H1 (cell line): ENCODE data around the gene TMEM238. TPM values are rescaled to one million over a fixed set of nuclear protein-coding genes. Genes with fewer than 3 reads are reported as not detected.

Experiments used
- CTCF ChIA-PET: fragments of 300-600 bp; sonication (Branson Sonifier 250); formaldehyde crosslinking; loops from one replicate; lab custom pipeline; 2021; ENCODE audit not compliant: partially characterized antibody; lab: Charles Lee
- POLR2A ChIA-PET: fragments of 300-600 bp; sonication (Branson Sonifier 250); formaldehyde crosslinking; loops from one replicate; lab custom pipeline; 2021; ENCODE audit warnings: inconsistent platforms; ENCODE audit not compliant: partially characterized antibody; lab: Charles Lee
- DNase-seq, 2 experiments: peaks; one replicate each; pipeline versions ENCODE4 v3.0.0 to v3.0.0-alpha.2; 2010 to 2022; ENCODE audit warnings: low spot score in 2 of 2, low read depth in 1 of 2, mixed read lengths in 1 of 2
- FAIRE-seq: peaks from 2 replicates; lab custom pipeline; 2011; peaks lifted over from hg19 to GRCh38; lab: Jason Lieb, UNC
- H2AFZ ChIP-seq: 2 replicates; pipeline ENCODE4 v1.8.1; 2012; ENCODE audit warnings: low read length, inconsistent platforms
- H2AK5ac ChIP-seq: 2 replicates; pipeline ENCODE4 v1.6.1; 2013; ENCODE audit warnings: low read depth, low read length
- H2BK120ac ChIP-seq: replicated peaks from 2 replicates; pipeline ENCODE3; 2013; ENCODE audit warnings: low read depth, low read length, inconsistent platforms
- H2BK12ac ChIP-seq: 2 replicates; pipeline ENCODE4 v1.6.1; 2013; ENCODE audit warnings: low read depth, low read length
- H2BK15ac ChIP-seq: 2 replicates; pipeline ENCODE4 v1.6.1; 2013; ENCODE audit warnings: low read length
- H2BK20ac ChIP-seq: 2 replicates; pipeline ENCODE4 v1.6.1; 2013; ENCODE audit warnings: low read length
- H2BK5ac ChIP-seq: 2 replicates; pipeline ENCODE4 v1.6.1; 2013; ENCODE audit warnings: low read depth, low read length
- H3K14ac ChIP-seq: 2 replicates; pipeline ENCODE4 v1.6.1; 2013; ENCODE audit warnings: inconsistent platforms; ENCODE audit not compliant: insufficient read length
- H3K18ac ChIP-seq: 2 replicates; pipeline ENCODE4 v1.6.1; 2013; ENCODE audit warnings: low read length; ENCODE audit errors: extremely low read depth
- H3K23ac ChIP-seq: 2 replicates; pipeline ENCODE4 v1.6.1; 2013; ENCODE audit warnings: inconsistent platforms; ENCODE audit not compliant: insufficient read length
- H3K23me2 ChIP-seq: 2 replicates; pipeline ENCODE4 v1.6.1; 2013; ENCODE audit warnings: low read depth, low read length
- H3K27ac ChIP-seq: 2 replicates; pipeline ENCODE4 v1.6.1; 2011; ENCODE audit warnings: low read depth, low read length, inconsistent platforms
- H3K27me3 ChIP-seq, 4 experiments: replicated peaks in 1 of 4; 1 replicate in 1 of 4; 2 replicates in 3 of 4; pipeline versions ENCODE4 v1.6.1 to v1.8.1; 2011 to 2013; ENCODE audit warnings: low read length in 3 of 4, mild to moderate bottlenecking in 3 of 4, inconsistent platforms in 2 of 4, mixed read lengths in 2 of 4, moderate library complexity in 1 of 4; ENCODE audit not compliant: control insufficient read depth in 3 of 4, insufficient read depth in 3 of 4; ENCODE audit errors: extremely low read depth in 1 of 4
- H3K36me3 ChIP-seq, 4 experiments: 2 replicates each; pipeline versions ENCODE4 v1.6.1 to v1.8.1; 2011 to 2013; ENCODE audit warnings: mild to moderate bottlenecking in 4 of 4, low read length in 3 of 4, moderate library complexity in 2 of 4, control low read depth in 1 of 4, inconsistent platforms in 1 of 4; ENCODE audit not compliant: insufficient read depth in 4 of 4, control insufficient read depth in 2 of 4
- H3K4ac ChIP-seq: replicated peaks from 2 replicates; pipeline ENCODE3; 2013; ENCODE audit warnings: low read length, low read depth, mixed read lengths, inconsistent platforms; ENCODE audit not compliant: insufficient read length
- H3K4me1 ChIP-seq, 4 experiments: replicated peaks in 1 of 4; 1 replicate in 1 of 4; 2 replicates in 3 of 4; pipeline versions ENCODE4 v1.6.1 to v1.8.1; 2011 to 2013; ENCODE audit warnings: low read length in 3 of 4, inconsistent platforms in 2 of 4, mixed read lengths in 1 of 4; ENCODE audit not compliant: insufficient read depth in 4 of 4, control insufficient read depth in 3 of 4
- H3K4me2 ChIP-seq, 2 experiments: 2 replicates each; pipeline versions ENCODE4 v1.6.1 to v1.8.1; 2011 to 2013; ENCODE audit warnings: low read depth in 2 of 2, low read length in 2 of 2, control low read depth in 1 of 2, inconsistent platforms in 1 of 2, mild to moderate bottlenecking in 1 of 2; ENCODE audit not compliant: insufficient read depth in 1 of 2
- H3K4me3 ChIP-seq, 4 experiments: fragments of 200-600, 300-600 bp in 1 of 4; sonication (generic), shearing (Covaris generic), sonication (Bioruptor Twin) in 1 of 4; 2 replicates each; pipeline versions ENCODE4 v1.5.1 to v1.8.1; 2011 to 2016; ENCODE audit warnings: low read length in 4 of 4, low read depth in 3 of 4, control low read depth in 2 of 4, inconsistent platforms in 2 of 4, mild to moderate bottlenecking in 2 of 4, mixed read lengths in 1 of 4, moderate library complexity in 1 of 4; ENCODE audit not compliant: insufficient read depth in 2 of 4; ENCODE audit errors: extremely low read depth in 1 of 4
- H3K56ac ChIP-seq: replicated peaks from 2 replicates; pipeline ENCODE3; 2013; ENCODE audit warnings: low read depth, mild to moderate bottlenecking, mixed read lengths, low read length, inconsistent platforms; ENCODE audit not compliant: insufficient read length
- H3K79me1 ChIP-seq: 2 replicates; pipeline ENCODE4 v1.6.1; 2013; ENCODE audit warnings: low read depth, low read length, control low read depth
- H3K79me2 ChIP-seq, 2 experiments: 2 replicates each; pipeline versions ENCODE4 v1.6.1 to v1.8.1; 2012 to 2013; ENCODE audit warnings: low read length in 2 of 2, mild to moderate bottlenecking in 2 of 2, inconsistent platforms in 1 of 2; ENCODE audit not compliant: insufficient read depth in 2 of 2, control insufficient read depth in 1 of 2
- H3K9ac ChIP-seq, 4 experiments: replicated peaks in 1 of 4; 1 replicate in 1 of 4; 2 replicates in 3 of 4; pipeline versions ENCODE4 v1.6.1 to v1.8.1; 2011 to 2013; ENCODE audit warnings: low read depth in 3 of 4, low read length in 3 of 4, control low read depth in 2 of 4, mild to moderate bottlenecking in 2 of 4, moderate library complexity in 2 of 4, inconsistent platforms in 1 of 4; ENCODE audit errors: extremely low read depth in 1 of 4
- H3K9me3 ChIP-seq, 2 experiments: 2 replicates each; pipeline versions ENCODE4 v1.6.1 to v1.8.1; 2012 to 2013; ENCODE audit warnings: mild to moderate bottlenecking in 2 of 2, moderate library complexity in 2 of 2, control low read depth in 1 of 2, inconsistent platforms in 1 of 2, low read depth in 1 of 2, low read length in 1 of 2, mixed read lengths in 1 of 2; ENCODE audit not compliant: insufficient read depth in 2 of 2
- H4K20me1 ChIP-seq, 2 experiments: replicated peaks in 1 of 2; 2 replicates each; pipeline versions ENCODE3 to v1.8.1; 2011 to 2013; ENCODE audit warnings: inconsistent platforms in 2 of 2, low read length in 2 of 2, mild to moderate bottlenecking in 1 of 2; ENCODE audit not compliant: insufficient read depth in 2 of 2, control insufficient read depth in 1 of 2
- H4K5ac ChIP-seq: 2 replicates; pipeline ENCODE4 v1.6.1; 2013; ENCODE audit warnings: low read length, low read depth, mixed read lengths, inconsistent platforms; ENCODE audit not compliant: insufficient read length
- H4K8ac ChIP-seq: 2 replicates; pipeline ENCODE4 v1.8.0; 2013; ENCODE audit warnings: mild to moderate bottlenecking, moderate library complexity, low read length, inconsistent platforms; ENCODE audit not compliant: insufficient read depth; ENCODE audit errors: extremely low read depth
- H4K91ac ChIP-seq: replicated peaks from 2 replicates; pipeline ENCODE3; 2013; ENCODE audit warnings: low read length, mixed read lengths, inconsistent platforms; ENCODE audit not compliant: insufficient read length
- CTBP2 ChIP-seq: IDR thresholded peaks from 2 replicates; pipeline ENCODE4 v1.7.0; 2011; ENCODE audit warnings: borderline replicate concordance, mild to moderate bottlenecking, moderate library complexity, mixed read lengths, low read length; ENCODE audit not compliant: insufficient read depth, insufficient read length
- KDM1A ChIP-seq: fragments of 200-600, 300-600 bp; sonication (generic); IDR thresholded peaks from 2 replicates; pipeline ENCODE4 v1.7.1; 2016; ENCODE audit warnings: mild to moderate bottlenecking, low read length, borderline replicate concordance
- KDM4A ChIP-seq: IDR thresholded peaks from one replicate; pipeline ENCODE4 v1.7.1; 2012; ENCODE audit warnings: low read depth, mild to moderate bottlenecking, moderate library complexity, low read length, inconsistent platforms; ENCODE audit not compliant: severe bottlenecking
- PHF8 ChIP-seq: fragments of 200-600 bp; sonication (generic); conservative IDR thresholded peaks from 2 replicates; pipeline ENCODE4 v1.7.1; 2012; ENCODE audit warnings: low read depth, mild to moderate bottlenecking, inconsistent platforms, low read length, moderate library complexity
- SIN3A ChIP-seq, 2 experiments: IDR thresholded peaks in 1 of 2; conservative IDR thresholded peaks in 1 of 2; 2 replicates each; pipeline ENCODE4 v1.6.1; 2011 to 2012; ENCODE audit warnings: low read length in 2 of 2, improper control_type of control experiment in 1 of 2, low read depth in 1 of 2, mild to moderate bottlenecking in 1 of 2
- WGBS, 2 experiments: shearing (Covaris generic) in 1 of 2; methylation state at CpG; one replicate each; pipeline versions ENCODE4 v1.1.6 to v1.1.7; 2013 to 2015; ENCODE audit warnings: low lambda C conversion rate in 2 of 2, mixed read lengths in 2 of 2, inconsistent platforms in 1 of 2, low coverage in 1 of 2, missing lambda C conversion rate in 1 of 2; ENCODE audit not compliant: insufficient replicate concordance in 2 of 2, insufficient coverage in 1 of 2, insufficient read length in 1 of 2; ENCODE audit errors: extremely low coverage in 1 of 2, missing lambda C conversion rate in 1 of 2; 5-methylcytosine and 5-hydroxymethylcytosine counted together
- polyA plus RNA-seq, 7 experiments: library from polyadenylated mRNA; depleted of rRNA in 3 of 7; stranded (reverse) in 5 of 7; unstranded in 2 of 7; fragments of >200 nt in 5 of 7; fragments of 200-250 nt in 2 of 7; gene quantifications; 1 replicate in 5 of 7; 2 replicates in 1 of 7; 4 replicates in 1 of 7; pipeline versions ENCODE4 v1.2.1 to v1.2.3, GENCODE V29; 2011 to 2013; ENCODE audit warnings: missing spikeins in 2 of 7, mixed read lengths in 2 of 7
- total RNA-seq: library from RNA; stranded (reverse); fragmentation: NEBNext Ultra II Directional; extraction: Animal tissue kit (Norgen Biotek cat#: 25700); gene quantifications from 2 replicates; pipeline ENCODE4 v1.2.1, GENCODE V29; 2021
- TF ChIP-seq, protein P1 (sequence below): IDR thresholded peaks from 2 replicates; pipeline ENCODE4 v1.6.1; 2012; ENCODE audit warnings: inconsistent platforms
- TF ChIP-seq, protein P2 (sequence below): IDR thresholded peaks from 2 replicates; pipeline ENCODE4 v1.6.1; 2012; ENCODE audit warnings: low read length, inconsistent platforms

The TMEM238 gene
- total and polyA plus RNA-seq, 2 of the 8 experiments (the other 6 are each of a cell fraction or from before 2014, with no cell fraction given): 0.53 to 3.8 TPM

DNA sequence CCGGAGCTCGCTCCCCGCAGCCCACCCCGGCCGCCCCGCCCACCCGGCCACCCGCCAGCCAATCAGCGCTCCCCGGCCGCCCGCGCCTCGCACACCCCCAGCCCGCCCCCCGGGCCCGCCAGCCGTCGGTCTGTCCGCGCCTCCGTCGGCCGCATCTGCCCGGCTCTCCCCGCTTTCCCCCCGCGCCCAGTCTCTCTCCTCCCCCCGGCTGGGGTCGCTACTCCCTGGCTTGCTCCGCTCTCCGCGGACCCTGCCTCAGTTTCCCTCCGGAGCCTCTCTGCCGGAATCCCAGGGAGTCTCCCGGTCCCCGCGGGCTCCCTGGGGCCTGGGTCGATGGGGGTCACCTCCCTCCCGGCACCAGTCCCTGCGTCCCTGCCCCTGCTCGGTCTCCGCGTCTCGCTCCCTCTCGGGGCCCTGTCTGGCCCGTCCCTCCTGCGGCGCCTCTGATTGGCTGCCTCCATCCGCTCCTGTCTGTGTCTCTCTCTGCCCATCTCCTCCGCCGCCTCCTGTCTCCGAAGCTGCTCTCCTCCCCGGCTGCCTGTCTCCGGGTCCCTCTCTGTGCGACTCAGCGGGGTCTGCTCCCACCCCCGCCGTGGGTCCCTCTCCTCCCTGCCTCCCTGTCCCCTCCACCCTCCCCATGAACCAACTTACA, 14.3 kb downstream of the TMEM238 start:
- H3K27ac ChIP-seq: no peak overlapping the region
- TF ChIP-seq, protein P1, sequence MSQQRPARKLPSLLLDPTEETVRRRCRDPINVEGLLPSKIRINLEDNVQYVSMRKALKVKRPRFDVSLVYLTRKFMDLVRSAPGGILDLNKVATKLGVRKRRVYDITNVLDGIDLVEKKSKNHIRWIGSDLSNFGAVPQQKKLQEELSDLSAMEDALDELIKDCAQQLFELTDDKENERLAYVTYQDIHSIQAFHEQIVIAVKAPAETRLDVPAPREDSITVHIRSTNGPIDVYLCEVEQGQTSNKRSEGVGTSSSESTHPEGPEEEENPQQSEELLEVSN: no peak
- TF ChIP-seq CTBP2 (peak; percentile 72), PHF8 (0 out of 2 replicates have a peak, but pooled peaks have one; percentile 15), KDM4A (peak; percentile 48), SIN3A (conservative IDR thresholded peaks at IDR 0.05 in 1 of 2, IDR thresholded peaks at IDR 0.05 in 1 of 2; ENCODE audit: low read depth in 1 of 2, low read length in 2 of 2) (peak in 1 of 2 experiments; percentile 54; a peak in 2 of 4 replicates), KDM1A (peak; percentile 47; the same call in 1 of the 2 replicates)
- TF ChIP-seq, protein P2, sequence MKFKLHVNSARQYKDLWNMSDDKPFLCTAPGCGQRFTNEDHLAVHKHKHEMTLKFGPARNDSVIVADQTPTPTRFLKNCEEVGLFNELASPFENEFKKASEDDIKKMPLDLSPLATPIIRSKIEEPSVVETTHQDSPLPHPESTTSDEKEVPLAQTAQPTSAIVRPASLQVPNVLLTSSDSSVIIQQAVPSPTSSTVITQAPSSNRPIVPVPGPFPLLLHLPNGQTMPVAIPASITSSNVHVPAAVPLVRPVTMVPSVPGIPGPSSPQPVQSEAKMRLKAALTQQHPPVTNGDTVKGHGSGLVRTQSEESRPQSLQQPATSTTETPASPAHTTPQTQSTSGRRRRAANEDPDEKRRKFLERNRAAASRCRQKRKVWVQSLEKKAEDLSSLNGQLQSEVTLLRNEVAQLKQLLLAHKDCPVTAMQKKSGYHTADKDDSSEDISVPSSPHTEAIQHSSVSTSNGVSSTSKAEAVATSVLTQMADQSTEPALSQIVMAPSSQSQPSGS: no peak

More for the DNA sequence above, 14.3 kb downstream of the TMEM238 start:
- Histone ChIP-seq H3K4me1 (peaks cover 0 to 31% (median 24%) of the 10 kb centered on the region in 4 experiments; a peak in 6 of 7 replicates), H4K5ac (no peak overlapping the region), H3K4ac (no peak overlapping the region), H3K23ac (no peak overlapping the region), H2BK20ac (no peak overlapping the region), H3K79me2 (no peaks in the 10 kb centered on the region), H4K8ac (peak overlapping the region; percentile 62), H4K20me1 (no peaks in the 10 kb centered on the region), H3K9me3 (no peaks in the 10 kb centered on the region), H3K79me1 (no peaks in the 10 kb centered on the region), H2BK12ac (no peak overlapping the region), H2AFZ (no peak overlapping the region; the same call in 1 of the 2 replicates), H3K27me3 (peaks cover 16 to 52% (median 43%) of the 10 kb centered on the region in 4 experiments), H2BK120ac (no peak overlapping the region), H3K56ac (no peak overlapping the region), H3K4me3 (peak overlapping the region; percentile 24 to 71 (median 46)), H3K23me2 (peaks cover 12% of the 10 kb centered on the region; the same call in 1 of the 2 replicates), H3K18ac (peak overlapping the region; percentile 78), H3K14ac (no peak overlapping the region), H2BK15ac (no peak overlapping the region), H3K36me3 (no peaks in the 10 kb centered on the region), H2BK5ac (no peak overlapping the region), H4K91ac (peak overlapping the region; percentile 15), H3K4me2 (peak overlapping the region; percentile 58 to 81), H2AK5ac (no peak overlapping the region), H3K9ac (no peak overlapping the region)
- ChIA-PET POLR2A (interaction anchor here (0.8 to 7.1 kb wide), 12 partner anchors 10 to 109 kb away, joined by 3 to 58 read pairs (median 4); partner anchors contain the start of genes KMT5C, RPL28, TMEM238 and UBE2S), CTCF (interaction anchor here (0.6 to 1.5 kb wide), 4 partner anchors 11 to 165 kb away, joined by 3 to 5 read pairs (median 4); no protein-coding TSS in a partner anchor)
- DNase-seq (peak in 1 of 2 experiments; percentile 87), FAIRE-seq (no peak)
- WGBS, 2 experiments: 3% methylated on average over 10 of the region's 59 CpGs; no CpG with 5 or more reads in 1 of the 2 experiments
